ENCODE measurements around the gene CGB1.

GRCh38 chr19:49065905-49066512 lies 29.3 kb upstream of the CGB1 start:
- TF ChIP-seq, protein P1, sequence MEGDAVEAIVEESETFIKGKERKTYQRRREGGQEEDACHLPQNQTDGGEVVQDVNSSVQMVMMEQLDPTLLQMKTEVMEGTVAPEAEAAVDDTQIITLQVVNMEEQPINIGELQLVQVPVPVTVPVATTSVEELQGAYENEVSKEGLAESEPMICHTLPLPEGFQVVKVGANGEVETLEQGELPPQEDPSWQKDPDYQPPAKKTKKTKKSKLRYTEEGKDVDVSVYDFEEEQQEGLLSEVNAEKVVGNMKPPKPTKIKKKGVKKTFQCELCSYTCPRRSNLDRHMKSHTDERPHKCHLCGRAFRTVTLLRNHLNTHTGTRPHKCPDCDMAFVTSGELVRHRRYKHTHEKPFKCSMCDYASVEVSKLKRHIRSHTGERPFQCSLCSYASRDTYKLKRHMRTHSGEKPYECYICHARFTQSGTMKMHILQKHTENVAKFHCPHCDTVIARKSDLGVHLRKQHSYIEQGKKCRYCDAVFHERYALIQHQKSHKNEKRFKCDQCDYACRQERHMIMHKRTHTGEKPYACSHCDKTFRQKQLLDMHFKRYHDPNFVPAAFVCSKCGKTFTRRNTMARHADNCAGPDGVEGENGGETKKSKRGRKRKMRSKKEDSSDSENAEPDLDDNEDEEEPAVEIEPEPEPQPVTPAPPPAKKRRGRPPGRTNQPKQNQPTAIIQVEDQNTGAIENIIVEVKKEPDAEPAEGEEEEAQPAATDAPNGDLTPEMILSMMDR (IDR thresholded peaks at IDR 0.05 in 2 of 3, conservative IDR thresholded peaks at IDR 0.05 in 1 of 3; ENCODE audit: control insufficient read depth in 2 of 3, extremely low read depth in 1 of 3, insufficient read depth in 1 of 3, low read depth in 3 of 3, low read length in 3 of 3): no peak
- TF ChIP-seq ZNF24 (IDR thresholded peaks at IDR 0.05): no peak
- no peak for TF ChIP-seq JUND (IDR thresholded peaks at IDR 0.05; ENCODE audit: low read depth, low read length)
- TF ChIP-seq CUX1 (IDR thresholded peaks at IDR 0.05; ENCODE audit: insufficient replicate concordance, low read depth, low read length): no peak
- no peak for TF ChIP-seq EGR1 (IDR thresholded peaks at IDR 0.05; ENCODE audit: borderline replicate concordance in 1 of 2, low read depth in 2 of 2, low read length in 2 of 2)
- no peak for TF ChIP-seq POLR2A (IDR thresholded peaks at IDR 0.05; ENCODE audit: low read depth, low read length)
- no peak for TF ChIP-seq PAX5 (IDR thresholded peaks at IDR 0.05; ENCODE audit: borderline replicate concordance, low read depth, low read length)
- no peak for TF ChIP-seq RBBP5 (conservative IDR thresholded peaks at IDR 0.05)
- TF ChIP-seq, protein P2, sequence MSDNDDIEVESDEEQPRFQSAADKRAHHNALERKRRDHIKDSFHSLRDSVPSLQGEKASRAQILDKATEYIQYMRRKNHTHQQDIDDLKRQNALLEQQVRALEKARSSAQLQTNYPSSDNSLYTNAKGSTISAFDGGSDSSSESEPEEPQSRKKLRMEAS (IDR thresholded peaks at IDR 0.05; ENCODE audit: low read depth, low read length): no peak
- TF ChIP-seq MYC (IDR thresholded peaks at IDR 0.05; ENCODE audit: insufficient read depth, insufficient read length, insufficient replicate concordance, low read length, severe bottlenecking): no peak
